Neural cell (in vitro differentiated cells): ENCODE results near the gene FYB1. TPM values are rescaled to one million over a fixed set of nuclear protein-coding genes. Genes with fewer than 3 reads are reported as not detected.

ENCODE experiments used
- H2AFZ ChIP-seq: fragments of 200-600, 300-800 bp; sonication (generic), shearing (Covaris generic); 2 replicates; pipeline ENCODE4 v1.6.0; 2014; ENCODE audit warnings: low read depth, mild to moderate bottlenecking, antibody characterized with exemption, low read length, moderate library complexity
- H3F3A ChIP-seq: fragments of 200-600 bp; shearing (Covaris generic); 2 replicates; pipeline ENCODE4 v1.6.1; 2016; ENCODE audit warnings: mild to moderate bottlenecking, moderate library complexity, mixed read lengths, antibody characterized with exemption, low read length; ENCODE audit not compliant: insufficient read depth, poor library complexity, severe bottlenecking
- H3K27ac ChIP-seq: fragments of 200-600, 300-800 bp; sonication (generic), shearing (Covaris generic); 2 replicates; pipeline ENCODE4 v1.5.1; 2014; ENCODE audit warnings: mild to moderate bottlenecking, low read length, moderate library complexity
- H3K27me3 ChIP-seq: fragments of 300-800, 200-600 bp; sonication (generic), shearing (Covaris generic); 2 replicates; pipeline ENCODE4 v1.6.0; 2014; ENCODE audit warnings: mild to moderate bottlenecking, low read depth, low read length, moderate library complexity; ENCODE audit not compliant: insufficient read depth
- H3K36me3 ChIP-seq: fragments of 300-800, 200-600 bp; sonication (generic), shearing (Covaris generic); 2 replicates; pipeline ENCODE4 v1.5.1; 2014; ENCODE audit warnings: mild to moderate bottlenecking, antibody characterized with exemption, low read length, moderate library complexity; ENCODE audit not compliant: insufficient read depth
- H3K4me2 ChIP-seq: fragments of 300-800, 200-600 bp; sonication (generic), shearing (Covaris generic); 2 replicates; pipeline ENCODE4 v1.6.0; 2014; ENCODE audit warnings: mild to moderate bottlenecking, low read length
- H3K4me3 ChIP-seq: fragments of 300-800, 200-600 bp; sonication (generic), shearing (Covaris generic); 2 replicates; pipeline ENCODE4 v1.5.1; 2014; ENCODE audit warnings: mild to moderate bottlenecking, low read length, moderate library complexity
- H3K79me2 ChIP-seq: fragments of 200-600 bp; shearing (Covaris generic); replicated peaks from 2 replicates; pipeline ENCODE4 v1.6.0; 2014; ENCODE audit warnings: mild to moderate bottlenecking, low read length, moderate library complexity; ENCODE audit not compliant: insufficient read depth
- H3K9ac ChIP-seq: fragments of 300-800, 200-600 bp; sonication (generic), shearing (Covaris generic); 2 replicates; pipeline ENCODE4 v1.6.1; 2016; ENCODE audit warnings: mild to moderate bottlenecking, low read length, mixed read lengths
- H3K9me2 ChIP-seq: fragments of 200-600 bp; shearing (Covaris generic); 2 replicates; pipeline ENCODE4 v1.6.1; 2016; ENCODE audit warnings: mild to moderate bottlenecking, low read length, mixed read lengths; ENCODE audit not compliant: insufficient read depth
- H3K9me3 ChIP-seq: fragments of 200-600, 300-800 bp; sonication (generic), shearing (Covaris generic); 2 replicates; pipeline ENCODE4 v1.6.1; 2016; ENCODE audit warnings: mild to moderate bottlenecking, mixed run types, low read length, moderate library complexity, mixed read lengths
- H4K20me1 ChIP-seq: fragments of 200-600 bp; shearing (Covaris generic); 2 replicates; pipeline ENCODE4 v1.6.1; 2016; ENCODE audit warnings: mild to moderate bottlenecking, mixed run types; ENCODE audit not compliant: insufficient read depth
- CTCF ChIP-seq: fragments of 450-650 bp; IDR thresholded peaks from 2 replicates; pipeline ENCODE4 v1.5.1; 2014; ENCODE audit warnings: antibody characterized with exemption, mild to moderate bottlenecking, moderate library complexity; ENCODE audit not compliant: poor library complexity, severe bottlenecking
- EP300 ChIP-seq: fragments of 450-650 bp; conservative IDR thresholded peaks from 2 replicates; pipeline ENCODE4 v1.6.1; 2014; ENCODE audit warnings: antibody characterized with exemption, mild to moderate bottlenecking, moderate library complexity; ENCODE audit not compliant: poor library complexity, severe bottlenecking
- EZH2 ChIP-seq: fragments of 200-600, 300-800 bp; shearing (Covaris generic), sonication (generic); IDR thresholded peaks from 2 replicates; pipeline ENCODE4 v1.6.1; 2014; ENCODE audit warnings: antibody characterized with exemption, low read length, borderline replicate concordance, mild to moderate bottlenecking; ENCODE audit not compliant: insufficient read depth, poor library complexity, severe bottlenecking
- MXI1 ChIP-seq: fragments of 450-650 bp; conservative IDR thresholded peaks from 2 replicates; pipeline ENCODE4 v1.6.1; 2014; ENCODE audit warnings: antibody characterized with exemption, mild to moderate bottlenecking; ENCODE audit not compliant: poor library complexity, severe bottlenecking
- POLR2AphosphoS5 ChIP-seq: IDR thresholded peaks from 2 replicates; pipeline ENCODE4 v1.6.1; 2012
- RAD21 ChIP-seq: fragments of 450-650 bp; conservative IDR thresholded peaks from 2 replicates; pipeline ENCODE4 v1.6.1; 2014; ENCODE audit warnings: antibody characterized with exemption, mild to moderate bottlenecking, moderate library complexity
- REST ChIP-seq: IDR thresholded peaks from 2 replicates; pipeline ENCODE4 v1.6.1; 2012; ENCODE audit warnings: borderline replicate concordance
- SMC3 ChIP-seq: fragments of 450-650 bp; conservative IDR thresholded peaks from 2 replicates; pipeline ENCODE4 v1.6.1; 2014; ENCODE audit warnings: antibody characterized with exemption, mild to moderate bottlenecking, moderate library complexity; ENCODE audit not compliant: poor library complexity
- TAF1 ChIP-seq: IDR thresholded peaks from 2 replicates; pipeline ENCODE4 v1.6.1; 2012; ENCODE audit warnings: low read depth
- polyA plus RNA-seq: library from polyadenylated mRNA; depleted of rRNA; stranded (reverse); fragments of >200 nt; gene quantifications from 2 replicates; pipeline ENCODE4 v1.2.3, GENCODE V29; 2014

FYB1 gene
- polyA plus RNA-seq, 1 donor from 2014 or later = not detected

- Histone ChIP-seq H3K4me2 (no peak overlapping the region), H3K27ac (no peak overlapping the region), H2AFZ (no peak overlapping the region), H3K79me2 (no peaks in the 10 kb centered on the region), H3K36me3 (no peaks in the 10 kb centered on the region), H3K4me3 (no peak overlapping the region), H3K27me3 (no peaks in the 10 kb centered on the region), H4K20me1 (no peaks in the 10 kb centered on the region), H3K9me3 (no peaks in the 10 kb centered on the region), H3K9ac (no peak overlapping the region), H3F3A (no peaks in the 10 kb centered on the region), H3K9me2 (no peaks in the 10 kb centered on the region)
- TF ChIP-seq REST (no peak), TAF1 (no peak), POLR2AphosphoS5 (no peak), SMC3 (no peak), EZH2 (no peak), CTCF (no peak), EP300 (no peak), RAD21 (no peak), MXI1 (no peak)
Measured at GRCh38 chr5:39197556-39197955, 21.8 kb downstream of the FYB1 start.

DNA sequence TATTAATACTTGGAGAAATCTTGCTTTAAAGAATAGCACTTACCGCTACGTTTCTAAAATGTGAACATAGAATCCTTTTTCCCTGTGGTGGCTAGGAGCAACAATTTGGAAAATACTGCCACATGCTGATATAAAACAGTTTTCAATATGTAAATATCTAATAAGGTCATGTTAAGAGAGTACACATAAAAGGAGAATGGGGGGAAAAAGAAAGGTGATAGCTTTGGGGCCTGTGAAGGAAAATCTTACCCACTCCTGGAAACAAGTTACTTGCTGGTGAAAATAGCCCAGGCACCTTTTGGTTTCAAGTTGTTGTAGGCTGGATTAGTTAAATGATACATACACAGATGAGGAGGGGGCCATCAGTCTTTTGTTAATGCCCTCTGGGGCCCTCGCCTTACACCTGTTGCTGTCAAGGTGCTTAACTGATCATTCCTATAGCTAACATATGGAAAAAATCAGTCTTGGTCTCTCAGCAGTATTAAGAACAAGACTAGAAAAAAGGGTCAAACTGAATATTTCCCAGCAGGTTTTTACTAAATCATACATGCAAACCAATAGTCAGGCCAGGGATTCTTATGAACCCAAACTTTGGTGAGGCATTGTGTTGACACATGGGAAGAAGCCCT, 24.1 kb downstream of the FYB1 start:
- Histone ChIP-seq H3K27ac (no peak overlapping the region), H3K4me2 (no peak overlapping the region), H3K9me3 (no peaks in the 10 kb centered on the region), H3F3A (no peaks in the 10 kb centered on the region), H3K9ac (no peak overlapping the region), H3K27me3 (no peaks in the 10 kb centered on the region), H3K36me3 (no peaks in the 10 kb centered on the region), H3K4me3 (no peak overlapping the region), H3K79me2 (no peaks in the 10 kb centered on the region), H4K20me1 (no peaks in the 10 kb centered on the region), H2AFZ (no peak overlapping the region), H3K9me2 (no peaks in the 10 kb centered on the region)
- no peak for TF ChIP-seq MXI1
- no peak for TF ChIP-seq CTCF
- TF ChIP-seq EZH2 = no peak
- no peak for TF ChIP-seq POLR2AphosphoS5
- TF ChIP-seq EP300 = no peak
- no peak for TF ChIP-seq REST
- TF ChIP-seq SMC3 = no peak
- no peak for TF ChIP-seq TAF1
- no peak for TF ChIP-seq RAD21
